DOHH2 (cell line): ENCODE data around the gene RGS7.

Experiments
- H3F3A ChIP-seq: fragments of 200-600 bp; sonication (generic), shearing (Covaris generic); 2 replicates; pipeline ENCODE4 v1.6.0; 2016; ENCODE audit warnings: antibody characterized with exemption, mild to moderate bottlenecking; ENCODE audit not compliant: control insufficient read depth, insufficient read depth
- H3K27ac ChIP-seq: fragments of 200-600 bp; sonication (generic); 2 replicates; pipeline ENCODE4 v1.5.1; 2014; ENCODE audit warnings: low read depth, mild to moderate bottlenecking, low read length, moderate library complexity
- H3K27me3 ChIP-seq: fragments of 200-600 bp; sonication (generic); 2 replicates; pipeline ENCODE4 v1.6.1; 2014; ENCODE audit warnings: mild to moderate bottlenecking, low read length, mixed read lengths; ENCODE audit not compliant: control insufficient read depth
- H3K36me3 ChIP-seq: fragments of 200-600 bp; sonication (generic); 2 replicates; pipeline ENCODE4 v1.6.1; 2014; ENCODE audit warnings: mild to moderate bottlenecking, low read length, moderate library complexity, mixed read lengths; ENCODE audit not compliant: control insufficient read depth
- H3K4me1 ChIP-seq: fragments of 200-600 bp; sonication (generic); 2 replicates; pipeline ENCODE4 v1.6.1; 2014; ENCODE audit warnings: mild to moderate bottlenecking, low read length, mixed read lengths; ENCODE audit not compliant: control insufficient read depth
- H3K4me2 ChIP-seq: fragments of 200-600 bp; sonication (generic); 2 replicates; pipeline ENCODE4 v1.6.0; 2014; ENCODE audit warnings: mild to moderate bottlenecking, low read length, moderate library complexity
- H3K4me3 ChIP-seq: fragments of 200-600 bp; sonication (generic); 2 replicates; pipeline ENCODE4 v1.5.1; 2014; ENCODE audit warnings: mild to moderate bottlenecking, low read length, mixed read lengths
- H3K79me2 ChIP-seq: fragments of 200-600 bp; sonication (generic); 2 replicates; pipeline ENCODE4 v1.6.1; 2014; ENCODE audit warnings: mild to moderate bottlenecking, low read length, mixed read lengths; ENCODE audit not compliant: control insufficient read depth
- H3K9me2 ChIP-seq: fragments of 200-600 bp; sonication (generic); replicated peaks from 2 replicates; pipeline ENCODE4 v1.6.1; 2014; ENCODE audit warnings: mild to moderate bottlenecking, low read length, mixed read lengths; ENCODE audit not compliant: control insufficient read depth
- H3K9me3 ChIP-seq: fragments of 200-600 bp; sonication (generic); 2 replicates; pipeline ENCODE4 v1.6.1; 2014; ENCODE audit warnings: antibody characterized with exemption, low read length, mixed read lengths; ENCODE audit not compliant: control insufficient read depth, insufficient read depth
- H4K20me1 ChIP-seq: fragments of 200-600 bp; sonication (generic); 2 replicates; pipeline ENCODE4 v1.6.0; 2014; ENCODE audit warnings: low read depth, mild to moderate bottlenecking, antibody characterized with exemption, low read length, moderate library complexity; ENCODE audit not compliant: control insufficient read depth, insufficient read depth
- EZH2phosphoT487 ChIP-seq: fragments of 200-600 bp; sonication (generic); IDR thresholded peaks from 2 replicates; pipeline ENCODE4 v1.6.1; 2017; ENCODE audit warnings: borderline replicate concordance, mild to moderate bottlenecking, antibody characterized with exemption, low read length, moderate library complexity, mixed read lengths
- TF ChIP-seq, protein P1 (sequence below): fragments of 200-600 bp; sonication (generic); IDR thresholded peaks from one replicate; pipeline ENCODE4 v1.5.1; 2014; ENCODE audit warnings: antibody characterized with exemption, mild to moderate bottlenecking, low read depth, low read length; ENCODE audit not compliant: poor library complexity, severe bottlenecking

The RGS7 gene

DNA sequence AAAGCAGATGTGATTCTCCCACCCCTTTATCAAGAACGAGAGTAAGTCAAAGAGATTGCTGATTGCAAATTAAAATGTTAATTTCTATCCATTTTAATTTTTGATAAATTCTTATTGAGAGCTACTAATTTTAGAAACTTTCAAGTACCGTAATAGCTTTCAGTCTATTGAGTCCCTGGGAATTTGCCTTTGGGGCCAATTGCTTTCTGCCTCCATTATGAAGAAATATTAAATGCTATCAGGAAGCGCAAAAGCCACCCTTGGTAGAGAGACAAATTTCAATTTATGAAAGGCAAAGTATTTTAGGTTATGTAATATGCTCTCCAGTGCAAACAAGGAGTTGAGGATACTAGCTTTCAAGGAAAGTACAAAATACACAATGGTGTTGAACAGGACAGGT is 332.2 kb downstream of the RGS7 start:
- H3K4me3 ChIP-seq, result no peak overlapping the region
- no peak for TF ChIP-seq EZH2phosphoT487
- TF ChIP-seq, protein P1, sequence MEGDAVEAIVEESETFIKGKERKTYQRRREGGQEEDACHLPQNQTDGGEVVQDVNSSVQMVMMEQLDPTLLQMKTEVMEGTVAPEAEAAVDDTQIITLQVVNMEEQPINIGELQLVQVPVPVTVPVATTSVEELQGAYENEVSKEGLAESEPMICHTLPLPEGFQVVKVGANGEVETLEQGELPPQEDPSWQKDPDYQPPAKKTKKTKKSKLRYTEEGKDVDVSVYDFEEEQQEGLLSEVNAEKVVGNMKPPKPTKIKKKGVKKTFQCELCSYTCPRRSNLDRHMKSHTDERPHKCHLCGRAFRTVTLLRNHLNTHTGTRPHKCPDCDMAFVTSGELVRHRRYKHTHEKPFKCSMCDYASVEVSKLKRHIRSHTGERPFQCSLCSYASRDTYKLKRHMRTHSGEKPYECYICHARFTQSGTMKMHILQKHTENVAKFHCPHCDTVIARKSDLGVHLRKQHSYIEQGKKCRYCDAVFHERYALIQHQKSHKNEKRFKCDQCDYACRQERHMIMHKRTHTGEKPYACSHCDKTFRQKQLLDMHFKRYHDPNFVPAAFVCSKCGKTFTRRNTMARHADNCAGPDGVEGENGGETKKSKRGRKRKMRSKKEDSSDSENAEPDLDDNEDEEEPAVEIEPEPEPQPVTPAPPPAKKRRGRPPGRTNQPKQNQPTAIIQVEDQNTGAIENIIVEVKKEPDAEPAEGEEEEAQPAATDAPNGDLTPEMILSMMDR, result no peak
- H3K27ac ChIP-seq, result no peak overlapping the region
- no peaks in the 10 kb centered on the region for H3K9me2 ChIP-seq
- H3K4me1 ChIP-seq, result no peaks in the 10 kb centered on the region
- no peak overlapping the region for H3K4me2 ChIP-seq
- no peaks in the 10 kb centered on the region for H3K27me3 ChIP-seq
- H3K36me3 ChIP-seq, result no peaks in the 10 kb centered on the region
- no peaks in the 10 kb centered on the region for H3K79me2 ChIP-seq
- H4K20me1 ChIP-seq, result no peaks in the 10 kb centered on the region
- H3F3A ChIP-seq, result no peaks in the 10 kb centered on the region
- no peaks in the 10 kb centered on the region for H3K9me3 ChIP-seq

- Histone ChIP-seq H3K4me2 (no peak overlapping the region), H3K4me3 (no peak overlapping the region), H3K9me3 (no peaks in the 10 kb centered on the region), H3K79me2 (no peaks in the 10 kb centered on the region), H3F3A (no peaks in the 10 kb centered on the region), H4K20me1 (no peaks in the 10 kb centered on the region), H3K27me3 (no peaks in the 10 kb centered on the region), H3K27ac (no peak overlapping the region), H3K4me1 (no peaks in the 10 kb centered on the region), H3K36me3 (no peaks in the 10 kb centered on the region), H3K9me2 (no peaks in the 10 kb centered on the region)
- TF ChIP-seq, protein P1, result no peak
- no peak for TF ChIP-seq EZH2phosphoT487
These were observed 334.6 kb downstream of the RGS7 start for GRCh38 chr1:241022366-241022765.

DNA sequence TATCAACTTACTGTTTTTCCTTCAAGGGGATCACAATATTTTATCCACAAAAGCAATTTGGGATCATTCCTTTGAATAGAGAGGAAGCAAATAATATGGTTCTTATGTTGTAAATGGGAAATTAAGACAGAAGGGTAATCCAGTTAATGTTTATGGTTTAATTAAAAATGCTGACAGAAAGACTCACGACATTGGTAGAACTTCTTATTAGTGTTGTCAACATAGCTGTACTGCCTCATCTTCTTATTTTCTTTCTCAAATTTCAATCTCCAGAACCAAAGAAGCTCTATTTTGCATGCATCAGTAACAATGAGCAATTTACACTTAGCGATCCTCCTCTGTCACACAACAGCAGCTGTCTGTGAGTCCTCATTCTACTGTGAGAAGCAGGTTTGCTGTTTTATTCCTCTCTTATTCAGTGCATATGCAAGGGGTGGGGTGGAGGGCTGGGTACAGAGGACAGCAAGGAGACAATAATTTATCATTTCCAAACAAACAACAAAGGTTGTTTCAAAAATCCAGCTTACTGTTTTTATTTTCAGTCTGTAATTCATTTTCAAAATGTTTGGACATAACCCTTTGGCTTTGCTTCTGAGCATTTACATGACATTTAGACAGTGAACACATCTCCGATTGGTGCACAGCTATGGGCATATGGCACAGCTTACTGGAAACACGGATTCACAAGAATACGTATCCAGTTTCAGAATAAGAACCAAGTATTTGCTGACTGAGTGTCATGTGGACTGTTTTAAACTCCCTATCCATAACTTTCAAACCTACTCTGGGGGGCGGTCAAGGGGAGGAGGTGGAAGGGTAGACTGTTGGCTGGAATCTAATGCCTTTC is 335.9 kb downstream of the RGS7 start:
- Histone ChIP-seq H3K9me3 (no peaks in the 10 kb centered on the region), H3K9me2 (no peaks in the 10 kb centered on the region), H3K4me3 (no peak overlapping the region), H3F3A (no peaks in the 10 kb centered on the region), H3K27me3 (no peaks in the 10 kb centered on the region), H4K20me1 (no peaks in the 10 kb centered on the region), H3K79me2 (no peaks in the 10 kb centered on the region), H3K27ac (no peak overlapping the region), H3K4me2 (no peak overlapping the region), H3K4me1 (no peaks in the 10 kb centered on the region), H3K36me3 (no peaks in the 10 kb centered on the region)
- TF ChIP-seq, protein P1, result no peak
- TF ChIP-seq EZH2phosphoT487, result no peak
